GM12801 (cell line): ENCODE results near the gene BICD2.

Experiments
- TF ChIP-seq, protein P1 (sequence below): IDR thresholded peaks from one replicate; pipeline ENCODE4 v1.5.1; 2011; ENCODE audit warnings: control low read depth; ENCODE audit not compliant: insufficient read length; ENCODE audit errors: extremely low read depth

The BICD2 gene

GRCh38 chr9:92795598-92796336 lies 31.1 kb upstream of the BICD2 start:
- TF ChIP-seq, protein P1, sequence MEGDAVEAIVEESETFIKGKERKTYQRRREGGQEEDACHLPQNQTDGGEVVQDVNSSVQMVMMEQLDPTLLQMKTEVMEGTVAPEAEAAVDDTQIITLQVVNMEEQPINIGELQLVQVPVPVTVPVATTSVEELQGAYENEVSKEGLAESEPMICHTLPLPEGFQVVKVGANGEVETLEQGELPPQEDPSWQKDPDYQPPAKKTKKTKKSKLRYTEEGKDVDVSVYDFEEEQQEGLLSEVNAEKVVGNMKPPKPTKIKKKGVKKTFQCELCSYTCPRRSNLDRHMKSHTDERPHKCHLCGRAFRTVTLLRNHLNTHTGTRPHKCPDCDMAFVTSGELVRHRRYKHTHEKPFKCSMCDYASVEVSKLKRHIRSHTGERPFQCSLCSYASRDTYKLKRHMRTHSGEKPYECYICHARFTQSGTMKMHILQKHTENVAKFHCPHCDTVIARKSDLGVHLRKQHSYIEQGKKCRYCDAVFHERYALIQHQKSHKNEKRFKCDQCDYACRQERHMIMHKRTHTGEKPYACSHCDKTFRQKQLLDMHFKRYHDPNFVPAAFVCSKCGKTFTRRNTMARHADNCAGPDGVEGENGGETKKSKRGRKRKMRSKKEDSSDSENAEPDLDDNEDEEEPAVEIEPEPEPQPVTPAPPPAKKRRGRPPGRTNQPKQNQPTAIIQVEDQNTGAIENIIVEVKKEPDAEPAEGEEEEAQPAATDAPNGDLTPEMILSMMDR, result no peak

DNA sequence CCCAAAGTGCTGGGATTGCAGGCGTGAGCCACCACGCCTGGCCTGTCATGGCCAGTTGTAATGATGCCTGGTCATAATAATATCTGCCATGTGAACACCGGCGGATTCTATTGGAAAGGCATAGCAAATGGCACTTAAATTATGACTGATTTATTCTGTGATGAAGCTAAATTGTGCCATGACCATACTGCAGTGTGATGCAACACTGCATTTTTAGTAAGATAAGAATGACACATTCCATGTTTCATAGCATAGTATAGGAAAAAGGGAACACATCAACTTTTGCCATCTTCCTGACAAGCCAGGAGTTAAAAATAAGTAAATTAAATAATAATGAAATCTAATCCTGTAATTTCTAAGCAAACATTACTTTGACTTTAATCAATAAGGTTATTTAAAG lies 30.4 kb upstream of the BICD2 start:
- TF ChIP-seq, protein P1, result no peak

GRCh38 chr9:92794426-92794825 lies 29.8 kb upstream of the BICD2 start:
- TF ChIP-seq, protein P1, result no peak

- TF ChIP-seq, protein P1, result no peak
Observed at GRCh38 chr9:92790542-92791527, 26.2 kb upstream of the BICD2 start.

DNA sequence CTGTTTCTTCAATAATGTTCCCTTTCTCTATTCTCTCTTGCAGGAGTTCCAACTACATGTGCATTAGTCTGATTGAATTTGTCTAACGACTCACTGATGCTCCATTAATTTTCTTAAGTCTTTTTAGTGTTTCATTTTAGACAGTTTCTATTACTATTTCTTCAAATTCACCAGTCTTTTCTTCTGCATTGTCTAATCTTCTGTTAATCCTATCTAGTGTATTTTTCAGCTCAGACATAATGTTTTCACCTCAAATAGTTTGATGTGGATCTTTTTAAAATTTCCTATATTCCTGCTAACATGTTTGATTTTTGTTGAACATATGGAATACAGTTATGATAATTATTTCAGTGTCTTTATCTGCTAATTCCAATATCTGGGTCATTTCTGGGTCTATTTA lies 21.7 kb upstream of the BICD2 start:
- TF ChIP-seq, protein P1, result no peak

DNA sequence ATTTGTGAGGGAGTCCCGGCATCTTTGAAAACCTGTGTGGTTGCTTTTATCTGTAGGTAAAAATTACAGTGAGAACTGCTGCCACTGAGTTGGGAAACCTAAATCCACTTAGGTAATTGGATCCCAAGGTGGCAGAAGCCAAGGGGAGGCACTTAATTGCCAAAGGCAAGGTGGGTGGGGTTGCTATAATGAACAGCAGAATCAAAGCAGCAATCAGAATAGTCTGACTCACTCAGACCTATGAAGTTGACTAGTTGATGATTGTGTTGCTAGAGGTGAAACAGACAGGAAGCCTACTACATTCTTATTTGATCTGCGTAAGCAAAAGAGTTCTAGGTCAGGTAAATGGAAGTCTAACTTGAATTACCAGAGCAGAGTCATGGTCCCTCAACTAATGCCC lies 17.3 kb upstream of the BICD2 start:
- TF ChIP-seq, protein P1, result no peak

GRCh38 chr9:92780206-92780605 lies 15.6 kb upstream of the BICD2 start:
- TF ChIP-seq, protein P1, result no peak
